ENCODE measurements around the gene AMBN.
"Not testable (repeated sequence)": the region's sequence is repeated elsewhere in the genome, so short reads cannot be mapped to it uniquely, and the experiment has no call there.

AMBN gene

GRCh38 chr4:70608324-70608723 is 16.3 kb downstream of the AMBN start:
- DNase-seq: no peak

GRCh38 chr4:70613306-70614183 is 21.5 kb downstream of the AMBN start:
- DNase-seq: no peak

- no peak for DNase-seq
Measured at GRCh38 chr4:70614184-70614555, 22.1 kb downstream of the AMBN start.

GRCh38 chr4:70619288-70619687 is 27.2 kb downstream of the AMBN start:
- no peak for DNase-seq

GRCh38 chr4:70619778-70620177 is 27.7 kb downstream of the AMBN start:
- DNase-seq: no peak

- no peak for DNase-seq
Measured at GRCh38 chr4:70623323-70623722, 31.3 kb downstream of the AMBN start.

- DNase-seq: no peak
Measured at GRCh38 chr4:70624226-70624793, 32.3 kb downstream of the AMBN start.

- DNase-seq: no peak
Measured at GRCh38 chr4:70627620-70628019, 35.6 kb downstream of the AMBN start.

GRCh38 chr4:70628444-70628843 is 36.4 kb downstream of the AMBN start, which contains the start of gene ENAM:
Gene ENAM, plus strand, starts transcription at chr4:70628744. Its CDS starts 757 bp downstream, at chr4:70629501.
- DNase-seq: no peak

- DNase-seq: no peak
Measured at GRCh38 chr4:70629469-70630090, 37.5 kb downstream of the AMBN start.

GRCh38 chr4:70630162-70630561 is 38.1 kb downstream of the AMBN start:
- DNase-seq: no peak

GRCh38 chr4:70632028-70632427 is 40.0 kb downstream of the AMBN start:
- no peak for DNase-seq

GRCh38 chr4:70634482-70634881 is 42.4 kb downstream of the AMBN start:
- no peak for DNase-seq

- DNase-seq: no peak
Measured at GRCh38 chr4:70637239-70637913, 45.3 kb downstream of the AMBN start.

GRCh38 chr4:70640192-70640591 is 48.1 kb downstream of the AMBN start:
- no peak for DNase-seq

GRCh38 chr4:70650741-70651140 is 58.7 kb downstream of the AMBN start:
- DNase-seq: not testable (repeated sequence)

- DNase-seq: no peak
Measured at GRCh38 chr4:70651864-70652506, 59.9 kb downstream of the AMBN start.

- DNase-seq: no peak
Measured at GRCh38 chr4:70654605-70655011, 62.6 kb downstream of the AMBN start.
